GM18951 (cell line): ENCODE measurements around the gene COMMD1.
A peak's percentile ranks its signal among the peaks of the same experiment; 100 is the strongest.
"Not testable (repeated sequence)": the region's sequence is repeated elsewhere in the genome, so short reads cannot be mapped to it uniquely, and the experiment has no call there.

Source experiments
- POLR2A ChIP-seq: IDR thresholded peaks from 4 replicates; pipeline ENCODE4 v1.6.1; 2011; ENCODE audit warnings: mild to moderate bottlenecking; ENCODE audit not compliant: insufficient read length, insufficient read depth; ENCODE audit errors: extremely low read depth
- in situ Hi-C: fragments of 300-500 bp; cut with MboI; formaldehyde crosslinking; loops from one replicate; pipeline ENCODE4 v1.12.0; 2022; ENCODE audit warnings: low sequenced_read_pairs, mixed read lengths, inconsistent platforms; ENCODE audit not compliant: unreplicated experiment

The COMMD1 gene

DNA sequence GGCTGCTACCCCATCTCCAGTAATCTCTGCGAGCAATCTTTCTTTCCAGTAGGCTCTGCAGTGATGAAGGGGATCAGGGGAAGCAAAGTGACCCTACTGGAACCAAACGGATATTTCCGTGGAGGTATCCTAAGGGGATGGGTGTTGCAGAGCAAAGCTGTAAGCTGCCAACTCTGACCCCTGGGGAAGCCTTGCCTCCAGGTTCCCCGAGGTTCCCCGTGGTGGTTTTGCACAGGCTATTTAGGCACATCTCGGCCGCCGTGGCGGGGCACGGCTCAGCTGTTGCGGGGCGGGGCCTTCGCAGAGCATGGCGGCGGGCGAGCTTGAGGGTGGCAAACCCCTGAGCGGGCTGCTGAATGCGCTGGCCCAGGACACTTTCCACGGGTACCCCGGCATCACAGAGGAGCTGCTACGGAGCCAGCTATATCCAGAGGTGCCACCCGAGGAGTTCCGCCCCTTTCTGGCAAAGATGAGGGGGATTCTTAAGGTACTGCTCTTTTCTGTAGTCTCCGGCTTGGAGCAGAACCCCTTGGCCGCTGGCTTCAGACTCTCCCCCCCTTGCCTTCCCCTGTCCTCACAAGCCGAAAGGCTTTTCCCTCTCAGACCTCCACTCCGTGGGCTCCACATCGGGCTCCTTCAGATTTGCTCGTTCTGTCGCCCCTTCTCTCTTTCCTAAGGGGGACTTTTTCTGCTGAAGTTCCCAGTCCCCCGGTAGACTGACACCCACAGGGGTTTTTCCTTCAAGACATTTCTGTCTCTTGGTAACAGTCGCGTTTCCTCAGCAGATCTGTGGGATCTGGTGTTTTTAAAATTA, at the start of gene COMMD1:
Gene COMMD1, plus strand, starts transcription at position 303 of the 814 bp plus-strand sequence. Its CDS starts 5 bp downstream, at position 308.
- TF ChIP-seq POLR2A = peak; percentile 93
- in situ Hi-C loops = loop anchor here (25.0 kb wide), 1 partner anchor 857 kb away; no protein-coding TSS in a partner anchor

GRCh38 chr2:61857224-61857623, 48.2 kb upstream of the COMMD1 start:
- TF ChIP-seq POLR2A = no peak
- in situ Hi-C loops = no loop called here

GRCh38 chr2:61862085-61862484, 43.4 kb upstream of the COMMD1 start:
- in situ Hi-C loops = no loop called here

GRCh38 chr2:61866482-61867089, 38.9 kb upstream of the COMMD1 start:
- in situ Hi-C loops = not testable (repeated sequence)

More at GRCh38 chr2:61862085-61862484, 43.4 kb upstream of the COMMD1 start:
- no peak for TF ChIP-seq POLR2A

DNA sequence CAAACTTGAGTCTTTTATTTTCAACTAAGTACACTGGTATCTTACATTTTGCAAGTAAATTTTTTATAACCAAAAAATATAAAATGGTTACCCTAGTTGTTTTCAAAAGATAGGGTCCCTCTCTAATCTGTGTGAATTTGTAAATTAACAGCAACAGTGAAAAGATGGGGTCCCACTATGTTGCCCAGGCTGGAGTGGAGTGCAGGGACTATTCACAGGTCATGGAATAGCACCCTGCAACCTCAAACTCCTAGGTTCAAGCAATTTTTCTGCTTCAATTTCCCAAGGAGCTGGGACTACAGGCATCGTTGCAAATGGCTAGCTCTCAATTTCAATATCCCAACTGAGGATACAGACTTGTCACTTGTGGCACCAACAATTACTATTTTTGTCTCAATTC, 29.1 kb upstream of the COMMD1 start:
- no peak for TF ChIP-seq POLR2A
- in situ Hi-C loops = no loop called here

DNA sequence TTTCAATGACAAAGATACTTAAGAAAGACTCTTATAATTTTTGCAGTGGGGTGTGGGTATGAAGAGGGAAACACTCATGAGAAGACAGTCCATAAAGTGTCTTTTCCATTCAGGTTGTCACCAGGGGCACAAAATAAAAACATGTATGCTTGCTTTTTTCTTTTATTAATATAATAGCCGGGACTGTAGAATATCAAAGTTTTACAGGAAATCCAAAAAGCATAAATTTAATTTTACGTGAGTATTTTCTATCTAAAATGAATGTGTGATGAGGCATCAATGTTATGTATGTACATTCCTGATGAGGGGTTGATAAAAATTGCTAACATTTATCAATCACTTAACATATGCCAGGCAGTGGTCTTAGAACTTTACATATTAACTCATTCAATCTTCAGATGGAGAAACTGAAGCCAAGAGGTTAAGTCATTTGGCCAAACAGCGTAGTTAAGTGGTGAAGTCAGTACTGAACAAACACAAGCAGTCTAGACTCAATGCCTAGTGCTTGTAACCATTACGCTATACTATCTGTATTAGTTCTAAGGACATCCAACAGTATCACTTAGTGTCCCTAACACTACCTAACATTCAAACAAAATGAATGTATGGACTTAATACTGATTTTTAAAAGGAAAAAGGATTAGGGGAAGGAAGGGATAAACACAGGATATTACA, 27.8 kb upstream of the COMMD1 start:
- TF ChIP-seq POLR2A = no peak
- in situ Hi-C loops = no loop called here

- no peak for TF ChIP-seq POLR2A
- in situ Hi-C loops = no loop called here
Measured at GRCh38 chr2:61878761-61879160, 26.7 kb upstream of the COMMD1 start.

DNA sequence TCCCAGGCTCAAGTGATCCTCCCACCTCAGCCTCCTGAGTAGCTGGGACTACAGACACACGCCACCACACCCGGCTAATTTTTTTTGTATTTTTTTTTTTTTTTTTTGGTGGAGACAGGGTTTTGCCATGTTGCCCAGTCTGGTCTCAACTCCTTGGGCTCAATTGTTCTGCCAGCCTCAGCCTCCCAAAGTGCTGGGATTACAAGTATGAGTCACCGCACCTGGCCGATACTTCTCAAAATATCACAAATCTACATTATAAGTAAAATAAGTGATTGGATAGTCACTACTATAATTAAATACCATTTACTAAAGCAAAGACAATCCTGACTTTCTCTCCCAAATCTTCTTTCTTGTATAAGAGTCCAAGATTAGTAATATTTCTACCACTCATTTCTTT, 26.1 kb upstream of the COMMD1 start:
- in situ Hi-C loops = not testable (repeated sequence)

- TF ChIP-seq POLR2A = no peak
- in situ Hi-C loops = no loop called here
Measured at GRCh38 chr2:61882850-61883249, 22.6 kb upstream of the COMMD1 start.

DNA sequence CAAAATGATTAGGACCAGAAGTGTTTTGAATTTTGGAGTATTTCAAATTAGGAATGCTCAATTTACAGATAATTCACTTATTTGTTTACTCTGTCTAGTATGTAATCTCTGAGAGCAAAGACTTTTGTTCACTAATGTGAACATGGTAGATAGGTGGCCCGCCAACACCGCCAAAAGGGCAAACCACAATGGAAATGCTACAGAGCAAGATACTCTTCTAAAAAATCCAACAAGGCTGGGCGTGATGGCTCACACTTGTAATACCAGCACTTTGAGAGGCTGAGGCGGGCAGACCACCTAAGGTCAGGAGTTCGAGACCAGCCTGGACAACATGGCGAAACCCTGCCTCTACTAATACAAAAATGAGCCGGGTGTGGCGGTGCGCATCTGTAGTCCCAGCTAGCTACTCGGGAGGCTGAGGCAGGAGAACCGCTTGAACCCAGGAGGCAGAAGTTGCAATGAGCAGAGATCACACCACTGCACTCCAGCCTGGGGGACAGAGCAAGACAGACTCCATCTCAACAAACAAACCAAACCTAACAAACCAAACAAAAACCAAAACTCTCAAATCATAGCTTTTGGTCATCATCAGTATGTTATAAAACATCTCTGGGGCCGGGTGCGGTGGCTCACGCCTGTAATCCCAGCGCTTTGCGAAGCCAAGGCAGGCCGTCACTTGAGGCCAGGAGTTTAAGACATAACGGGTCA, 19.4 kb upstream of the COMMD1 start:
- in situ Hi-C loops = no loop called here
- TF ChIP-seq POLR2A = no peak

GRCh38 chr2:61887717-61888266, 17.7 kb upstream of the COMMD1 start:
- in situ Hi-C loops = no loop called here
- no peak for TF ChIP-seq POLR2A

DNA sequence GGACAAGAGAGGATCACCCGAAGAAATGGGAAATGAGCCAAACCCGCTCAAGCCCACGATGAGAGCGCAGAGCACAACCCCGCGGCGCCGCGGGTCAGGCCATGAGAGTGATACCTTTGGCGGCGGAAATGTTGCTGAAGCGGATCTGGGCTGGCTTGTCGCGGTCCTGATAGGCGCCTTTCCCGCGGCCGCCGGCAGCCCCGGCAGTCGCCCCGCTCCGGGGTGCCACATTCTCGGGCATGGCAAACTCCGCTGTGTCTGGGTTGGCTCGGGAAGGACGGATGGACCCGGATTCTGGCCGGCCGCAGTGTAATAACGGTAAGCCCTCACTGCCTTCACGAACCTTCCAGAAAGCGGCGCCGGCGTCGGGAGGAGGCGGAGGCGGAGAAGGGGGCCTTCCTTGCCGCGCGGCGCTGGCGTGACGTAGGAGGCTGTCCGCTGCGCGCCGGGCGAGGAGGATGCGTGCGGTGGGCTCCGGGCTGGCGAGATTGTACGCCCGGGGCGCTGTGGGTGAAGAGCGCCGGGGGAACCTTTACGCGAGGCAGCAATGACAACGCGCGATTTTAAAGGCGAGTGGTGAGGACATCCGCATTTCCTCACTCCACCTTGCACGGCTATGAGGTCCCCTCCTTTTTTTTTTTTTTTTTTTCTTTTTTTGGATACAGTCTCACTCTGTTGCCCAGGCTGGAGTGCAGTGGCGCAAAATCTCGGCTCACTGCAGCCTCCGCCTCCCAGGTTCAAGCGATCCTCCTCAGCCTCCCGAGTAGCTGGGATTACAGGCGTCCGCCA, 17.0 kb upstream of the COMMD1 start, which contains the start of gene CCT4:
Gene CCT4, minus strand, starts transcription at position 390 of the 789 bp plus-strand sequence. Its CDS starts 149 bp downstream, at position 241.
- TF ChIP-seq POLR2A = peak; percentile 92

GRCh38 chr2:61898810-61899209, 6.7 kb upstream of the COMMD1 start:
- in situ Hi-C loops = no loop called here
- no peak for TF ChIP-seq POLR2A

More for the DNA sequence above, 17.0 kb upstream of the COMMD1 start, which contains the start of gene CCT4:
- in situ Hi-C loops = no loop called here
